Measurements from ENCODE around the gene PRR7. TPM values are rescaled to one million over a fixed set of nuclear protein-coding genes. Genes with fewer than 3 reads are reported as not detected.

PRR7 gene
- polyA plus RNA-seq, 5 donors: 0.39 to 2.5 (median 0.63) TPM

DNA sequence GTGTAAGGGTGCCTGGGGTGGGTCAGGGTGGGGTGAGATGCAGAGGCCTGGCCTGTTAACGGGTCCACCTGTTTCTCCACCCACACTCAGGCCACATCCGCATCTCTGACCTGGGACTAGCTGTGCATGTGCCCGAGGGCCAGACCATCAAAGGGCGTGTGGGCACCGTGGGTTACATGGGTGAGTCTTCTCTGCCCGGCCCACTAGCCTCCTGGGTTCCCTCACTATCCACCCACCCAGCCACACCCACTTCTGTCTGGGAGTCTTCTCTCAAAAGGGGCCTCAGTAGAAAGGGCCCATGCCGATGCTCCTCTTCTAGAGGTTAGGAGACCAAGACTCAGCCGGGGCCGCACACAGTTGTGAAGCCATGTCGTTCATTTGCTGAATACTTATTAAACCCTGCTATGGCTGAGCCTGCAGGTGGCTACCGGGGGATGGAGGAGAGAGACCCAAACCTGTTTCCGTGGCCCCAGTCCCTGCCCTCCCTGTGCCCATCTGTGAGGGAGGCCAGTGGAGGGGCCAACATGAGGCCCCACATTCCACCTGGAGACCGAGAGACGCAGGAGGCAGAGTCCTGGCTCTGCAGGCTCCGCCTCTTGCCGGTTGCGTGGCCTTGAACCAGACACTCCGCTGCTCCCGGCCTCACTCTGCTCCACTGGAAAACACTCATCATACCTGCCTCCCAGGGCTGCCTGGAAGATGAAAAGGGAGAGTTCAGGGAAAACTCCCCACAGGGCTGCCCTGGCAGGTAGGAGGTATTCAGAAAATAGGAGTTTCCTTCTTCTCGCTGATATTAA, 11.5 kb upstream of the PRR7 start:
- no peak for DNase-seq

DNA sequence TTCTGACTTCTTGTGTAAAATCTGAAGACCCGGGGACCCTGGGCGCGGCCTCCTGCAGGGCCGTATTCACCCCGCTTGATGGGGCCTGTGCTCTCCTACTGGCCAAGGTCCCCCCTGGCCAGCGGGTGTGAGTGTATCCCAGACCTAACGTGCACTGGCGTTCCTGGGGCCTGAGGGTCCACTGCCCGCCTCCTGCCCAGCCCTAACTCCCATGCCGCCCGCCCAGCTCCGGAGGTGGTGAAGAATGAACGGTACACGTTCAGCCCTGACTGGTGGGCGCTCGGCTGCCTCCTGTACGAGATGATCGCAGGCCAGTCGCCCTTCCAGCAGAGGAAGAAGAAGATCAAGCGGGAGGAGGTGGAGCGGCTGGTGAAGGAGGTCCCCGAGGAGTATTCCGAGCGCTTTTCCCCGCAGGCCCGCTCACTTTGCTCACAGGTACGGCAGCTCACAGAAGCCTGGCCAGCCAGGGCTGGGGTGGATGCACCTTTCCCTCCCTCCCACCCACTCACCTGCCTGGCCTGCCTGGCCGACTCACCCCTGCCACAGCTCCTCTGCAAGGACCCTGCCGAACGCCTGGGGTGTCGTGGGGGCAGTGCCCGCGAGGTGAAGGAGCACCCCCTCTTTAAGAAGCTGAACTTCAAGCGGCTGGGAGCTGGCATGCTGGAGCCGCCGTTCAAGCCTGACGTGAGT, 10.6 kb upstream of the PRR7 start:
- no peak for DNase-seq

- DNase-seq: no peak
Observed at GRCh38 chr5:177437623-177438022, 9.0 kb upstream of the PRR7 start.

GRCh38 chr5:177438468-177438867, 8.1 kb upstream of the PRR7 start:
- DNase-seq: no peak

GRCh38 chr5:177439518-177440053, 7.0 kb upstream of the PRR7 start:
- no peak for DNase-seq

GRCh38 chr5:177440211-177440989, 6.2 kb upstream of the PRR7 start:
- no peak for DNase-seq

GRCh38 chr5:177440990-177441780, 5.4 kb upstream of the PRR7 start:
- no peak for DNase-seq

- no peak for DNase-seq
Observed at GRCh38 chr5:177442066-177442826, 4.4 kb upstream of the PRR7 start.

DNA sequence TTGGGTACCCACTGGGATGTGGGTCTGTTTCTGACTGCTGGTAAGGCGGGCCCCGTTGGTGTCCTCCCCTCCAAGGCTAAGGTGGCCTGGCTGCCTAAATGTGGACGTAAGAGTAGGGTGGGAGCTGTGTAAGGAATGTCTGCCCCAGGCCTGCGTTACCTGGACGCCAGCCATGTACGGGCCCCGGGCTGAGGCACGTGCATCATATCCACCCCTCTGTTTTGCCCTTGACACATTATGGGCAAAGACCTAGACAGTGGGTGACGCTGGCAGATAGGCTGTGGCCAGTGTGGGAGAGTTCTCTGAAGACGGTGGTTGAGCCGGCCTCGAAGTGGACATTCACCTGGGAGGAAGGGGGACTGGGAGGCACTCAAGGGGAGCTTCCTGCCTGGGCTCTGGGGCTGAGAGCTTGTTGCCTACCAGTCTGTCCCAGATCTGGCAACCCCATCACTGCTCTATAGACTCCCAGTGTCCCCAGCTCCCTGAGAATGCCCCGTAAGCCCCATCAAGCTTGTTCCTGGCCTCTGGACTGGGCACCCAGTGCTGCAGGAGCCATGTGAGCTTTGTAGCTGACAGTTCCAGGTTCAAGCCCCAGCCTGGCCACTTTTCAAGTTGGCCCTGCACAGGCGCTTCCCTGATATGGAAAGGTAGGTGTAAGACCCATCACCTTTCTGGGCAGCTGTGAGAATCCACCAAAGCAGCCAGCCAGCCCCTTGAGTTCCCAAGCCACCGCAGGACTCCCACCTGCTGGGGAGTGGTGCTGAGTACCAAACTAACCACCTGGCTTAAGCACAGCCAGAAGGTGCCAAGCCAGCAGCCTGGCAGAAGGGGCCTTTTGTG, 3.2 kb upstream of the PRR7 start:
- no peak for DNase-seq

GRCh38 chr5:177444106-177445051, 2.2 kb upstream of the PRR7 start:
- no peak for DNase-seq

- no peak for DNase-seq
Observed at GRCh38 chr5:177445052-177445916, 1.3 kb upstream of the PRR7 start.

DNA sequence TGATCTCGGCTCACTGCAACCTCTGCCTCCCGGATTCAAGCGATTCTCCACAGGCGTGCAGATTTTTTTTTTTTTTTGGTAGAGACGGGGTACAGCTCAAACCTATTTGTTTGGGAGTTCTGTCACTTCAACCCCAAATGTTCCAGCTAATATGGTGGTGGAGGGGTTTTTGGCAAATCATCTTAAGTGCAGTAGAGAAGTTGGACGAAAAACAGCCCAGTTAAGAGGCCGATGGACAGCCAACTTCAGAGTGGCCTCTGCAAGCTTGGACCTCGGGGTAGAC, 756 bp upstream of the PRR7 start:
- DNase-seq: no peak

DNA sequence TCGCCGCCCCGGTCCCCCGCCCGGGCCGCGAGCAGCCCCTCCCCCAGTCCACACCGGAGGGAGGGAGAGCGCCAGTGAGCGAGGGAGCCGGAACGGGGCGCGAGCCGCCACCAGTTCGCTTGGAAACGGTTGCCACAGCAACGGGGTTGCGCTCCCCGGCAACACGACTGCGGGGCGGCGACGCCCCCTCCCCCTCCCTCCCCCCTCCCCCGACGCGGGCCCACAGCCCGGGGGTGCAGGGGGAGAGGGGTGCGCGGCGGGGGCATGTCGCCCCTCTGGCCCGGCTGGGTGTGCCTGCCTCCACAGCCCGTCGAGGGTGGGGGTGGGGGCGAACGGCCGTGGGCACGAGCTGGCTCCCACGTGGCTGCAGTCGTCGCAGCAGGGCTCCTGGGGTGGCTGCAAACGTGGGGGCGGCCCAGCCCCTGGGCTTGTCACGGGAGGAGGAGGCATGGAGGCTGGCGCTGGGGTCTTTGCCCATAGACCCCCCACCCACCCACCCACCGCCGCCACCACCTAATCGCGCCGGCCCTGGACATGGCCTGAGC, 524 bp downstream of the PRR7 start:
- peak; percentile 53 to 55 for DNase-seq

DNA sequence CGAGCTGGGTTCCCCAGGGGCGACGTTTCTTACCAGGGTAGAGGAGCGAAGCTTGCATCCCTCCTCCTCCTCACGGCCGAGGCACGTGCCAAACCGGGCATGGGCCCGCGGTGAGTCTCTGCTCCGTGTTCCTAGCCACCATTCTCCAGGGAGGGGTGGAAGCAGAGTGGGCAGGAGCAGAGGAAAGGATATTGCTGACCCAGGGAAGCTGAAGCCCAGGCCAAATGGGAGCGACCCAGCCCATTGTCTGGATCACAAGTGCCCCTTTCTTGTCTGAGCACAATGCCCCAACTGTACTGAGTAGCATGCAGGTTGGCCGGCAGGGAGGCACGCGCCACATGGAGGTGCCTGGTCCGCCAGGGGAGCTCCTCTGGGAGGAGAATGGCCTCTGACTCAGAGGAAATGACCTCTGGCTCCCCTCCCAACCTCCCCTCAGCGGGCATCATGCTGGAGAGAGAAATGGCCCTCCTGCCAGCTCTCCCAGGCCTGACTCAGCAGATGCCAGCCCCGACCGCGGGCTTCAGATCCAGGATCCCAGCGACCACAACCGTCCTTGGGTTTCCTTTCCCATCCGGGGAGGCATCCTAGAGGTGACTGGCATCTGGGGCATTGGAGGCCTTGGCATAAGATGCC, 1.1 kb downstream of the PRR7 start:
- DNase-seq: no peak

- no peak for DNase-seq
Observed at GRCh38 chr5:177448244-177448950, 1.8 kb downstream of the PRR7 start.
